Lower lobe of right lung (tissue), 2 donors: ENCODE measurements around the gene HRCT1. TPM values are rescaled to one million over a fixed set of nuclear protein-coding genes. Genes with fewer than 3 reads are reported as not detected.

Experiments
- ATAC-seq, 2 donors: fragments of 200-7000 bp; cut with Tn5 transposase; one replicate each; pipeline ENCODE4 v1.9.1; 2020 to 2022; ENCODE audit warnings: mild to moderate bottlenecking in 2 of 2, moderate library complexity in 2 of 2
- DNase-seq: peaks from one replicate; pipeline ENCODE4 v3.0.0-alpha.2; 2020
- H3K27ac ChIP-seq: fragments of 200-600 bp; one replicate; pipeline ENCODE4 v1.8.0; 2022
- H3K27me3 ChIP-seq: fragments of 200-600 bp; one replicate; pipeline ENCODE4 v1.8.0; 2022; ENCODE audit warnings: low read depth
- H3K36me3 ChIP-seq: fragments of 200-600 bp; one replicate; pipeline ENCODE4 v1.8.0; 2022; ENCODE audit warnings: mild to moderate bottlenecking
- H3K4me1 ChIP-seq: fragments of 200-600 bp; one replicate; pipeline ENCODE4 v1.8.0; 2022
- H3K4me3 ChIP-seq: fragments of 200-600 bp; one replicate; pipeline ENCODE4 v1.8.0; 2022; ENCODE audit warnings: mild to moderate bottlenecking
- H3K9me3 ChIP-seq: fragments of 200-600 bp; one replicate; pipeline ENCODE4 v1.8.0; 2022
- CTCF ChIP-seq: fragments of 200-600 bp; IDR thresholded peaks from one replicate; pipeline ENCODE4 v1.8.0; 2022; ENCODE audit warnings: antibody characterized with exemption, mild to moderate bottlenecking
- intact Hi-C: fragments of 100-400 bp; cut with DNase I; formaldehyde crosslinking; loops from one replicate; pipeline ENCODE4 v1.11.0; 2022
- total RNA-seq: library from RNA; stranded (reverse); fragmentation: NEBNext Ultra II Directional; extraction: Animal tissue kit (Norgen Biotek cat#: 25700); gene quantifications from one replicate; pipeline ENCODE4 v1.2.1, GENCODE V29; 2021
- donor health status: DM: no; HTN: yes; CAD: no; lungs with severe emphysema.

HRCT1 gene
- total RNA-seq, 1 donor from 2014 or later: 8.7 TPM

- intact Hi-C loops: no loop called here
- TF ChIP-seq CTCF: no peak
- DNase-seq (peak; percentile 73), ATAC-seq (peak; percentile 67 to 71)
- H3K36me3 ChIP-seq: no peaks in the 10 kb centered on the region
- no peaks in the 10 kb centered on the region for H3K9me3 ChIP-seq
- no peaks in the 10 kb centered on the region for H3K27me3 ChIP-seq
- peak overlapping the region; percentile 54 for H3K27ac ChIP-seq
- no peak overlapping the region for H3K4me3 ChIP-seq
- peaks cover 23% of the 10 kb centered on the region for H3K4me1 ChIP-seq
Observed at GRCh38 chr9:35914301-35914807, 8.4 kb downstream of the HRCT1 start.

- no peak for TF ChIP-seq CTCF
- no peak overlapping the region for H3K27ac ChIP-seq
Observed at GRCh38 chr9:35915681-35916294, 9.8 kb downstream of the HRCT1 start.

GRCh38 chr9:35917261-35917660 is 11.3 kb downstream of the HRCT1 start:
- Histone ChIP-seq H3K27me3 (no peaks in the 10 kb centered on the region), H3K4me1 (peaks cover 4% of the 10 kb centered on the region), H3K36me3 (no peaks in the 10 kb centered on the region), H3K27ac (no peak overlapping the region), H3K4me3 (no peak overlapping the region), H3K9me3 (no peaks in the 10 kb centered on the region)
- intact Hi-C loops: no loop called here
- DNase-seq (no peak), ATAC-seq (no peak)
- TF ChIP-seq CTCF: no peak

More at GRCh38 chr9:35915681-35916294, 9.8 kb downstream of the HRCT1 start:
- H3K4me3 ChIP-seq: no peak overlapping the region
- no peaks in the 10 kb centered on the region for H3K9me3 ChIP-seq
- ATAC-seq (no peak), DNase-seq (no peak)
- intact Hi-C loops: no loop called here
- H3K36me3 ChIP-seq: no peaks in the 10 kb centered on the region
- H3K4me1 ChIP-seq: peaks cover 13% of the 10 kb centered on the region
- no peaks in the 10 kb centered on the region for H3K27me3 ChIP-seq

GRCh38 chr9:35918780-35919179 is 12.8 kb downstream of the HRCT1 start:
- ATAC-seq (no peak), DNase-seq (no peak)
- Histone ChIP-seq H3K27me3 (no peaks in the 10 kb centered on the region), H3K4me1 (peaks cover 7% of the 10 kb centered on the region), H3K27ac (no peak overlapping the region), H3K9me3 (no peaks in the 10 kb centered on the region), H3K36me3 (no peaks in the 10 kb centered on the region), H3K4me3 (no peak overlapping the region)
- intact Hi-C loops: no loop called here
- TF ChIP-seq CTCF: no peak

GRCh38 chr9:35919212-35920008 is 13.4 kb downstream of the HRCT1 start:
- intact Hi-C loops: no loop called here
- Histone ChIP-seq H3K27me3 (no peaks in the 10 kb centered on the region), H3K4me3 (no peak overlapping the region), H3K27ac (peak overlapping the region; percentile 34), H3K9me3 (no peaks in the 10 kb centered on the region), H3K36me3 (no peaks in the 10 kb centered on the region), H3K4me1 (peaks cover 13% of the 10 kb centered on the region)
- ATAC-seq (no peak), DNase-seq (no peak)
- no peak for TF ChIP-seq CTCF
